Activated naive CD8-positive, alpha-beta T cell treated with anti-CD3 and anti-CD28 coated beads for 36 hours (primary cell): ENCODE data around the gene UTS2. TPM values are rescaled to one million over a fixed set of nuclear protein-coding genes. Genes with fewer than 3 reads are reported as not detected.

Source experiments
- DNase-seq: peaks from one replicate; pipeline ENCODE4 v3.0.0; 2021
- H3K27ac Mint-ChIP-seq: one replicate; pipeline ENCODE4 v1.8.0; 2022; ENCODE audit warnings: mild to moderate bottlenecking, moderate library complexity, mixed read lengths
- H3K27me3 Mint-ChIP-seq: one replicate; pipeline ENCODE4 v1.8.0; 2022; ENCODE audit warnings: mild to moderate bottlenecking, mixed read lengths
- H3K36me3 Mint-ChIP-seq: one replicate; pipeline ENCODE4 v1.8.0; 2021; ENCODE audit warnings: mild to moderate bottlenecking, mixed read lengths
- H3K4me1 Mint-ChIP-seq: one replicate; pipeline ENCODE4 v1.8.0; 2021; ENCODE audit warnings: mixed read lengths
- H3K4me3 Mint-ChIP-seq: one replicate; pipeline ENCODE4 v1.8.0; 2022; ENCODE audit warnings: mild to moderate bottlenecking, moderate library complexity, mixed read lengths
- H3K9me3 Mint-ChIP-seq: one replicate; pipeline ENCODE4 v1.8.0; 2022; ENCODE audit warnings: mixed read lengths
- total RNA-seq, 2 experiments: library from RNA; stranded (reverse); gene quantifications; one replicate each; pipeline ENCODE4 v1.2.3, GENCODE V29; 2021

The UTS2 gene, protein sequence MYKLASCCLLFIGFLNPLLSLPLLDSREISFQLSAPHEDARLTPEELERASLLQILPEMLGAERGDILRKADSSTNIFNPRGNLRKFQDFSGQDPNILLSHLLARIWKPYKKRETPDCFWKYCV
- under 1 TPM; 0.19 to 0.74 TPM for total RNA-seq

DNA sequence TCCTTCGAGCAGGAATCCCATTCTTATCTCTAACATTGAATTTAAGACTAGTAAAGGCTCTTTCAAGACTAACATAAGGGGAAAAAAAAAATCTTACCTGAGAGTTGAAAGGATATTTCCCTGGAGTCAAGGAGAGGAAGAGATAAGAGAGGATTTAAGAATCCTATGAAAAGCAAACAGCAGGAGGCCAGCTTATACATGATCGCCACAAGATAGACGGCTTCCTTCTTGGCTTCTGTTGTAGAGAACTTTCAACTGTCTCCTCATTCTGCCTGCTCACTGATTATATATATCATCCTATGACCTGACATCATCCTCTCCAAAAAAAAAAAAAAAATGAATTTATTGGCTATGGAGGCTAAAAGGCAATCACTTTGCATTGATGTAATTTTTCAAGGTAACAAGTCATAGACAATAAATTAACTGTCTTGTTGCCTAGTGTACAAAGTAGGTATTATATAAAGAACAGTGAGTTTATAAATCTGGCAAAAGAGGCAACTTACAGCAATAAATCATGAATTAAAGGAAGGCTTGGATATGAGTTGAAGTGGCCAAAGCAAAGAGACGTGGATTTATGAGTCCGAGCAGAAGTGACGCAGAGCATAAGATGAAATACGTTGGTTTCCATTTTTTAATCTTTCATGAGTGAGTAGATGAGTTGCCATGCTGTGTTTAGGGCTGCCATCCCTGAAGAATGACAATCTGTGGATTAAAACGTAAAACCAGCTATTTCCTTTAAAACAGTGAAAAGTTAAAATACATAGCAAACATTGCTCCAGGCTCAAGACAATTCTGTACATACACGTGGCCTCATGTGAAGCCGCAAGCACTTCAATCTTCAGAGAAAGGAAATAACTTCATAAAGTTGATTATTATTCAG, at the start of gene UTS2:
TSS of gene UTS2 (minus strand) at position 262 of the 880 bp plus-strand sequence. CDS start at position 200, 62 bp downstream.
- Mint-ChIP-seq H3K36me3 (no peaks in the 10 kb centered on the region), H3K9me3 (no peaks in the 10 kb centered on the region), H3K27me3 (peaks cover 9% of the 10 kb centered on the region), H3K4me1 (no peaks in the 10 kb centered on the region), H3K4me3 (no peak within 1 kb of the TSS), H3K27ac (no peak within 1 kb of the TSS)
- DNase-seq = no peak

DNA sequence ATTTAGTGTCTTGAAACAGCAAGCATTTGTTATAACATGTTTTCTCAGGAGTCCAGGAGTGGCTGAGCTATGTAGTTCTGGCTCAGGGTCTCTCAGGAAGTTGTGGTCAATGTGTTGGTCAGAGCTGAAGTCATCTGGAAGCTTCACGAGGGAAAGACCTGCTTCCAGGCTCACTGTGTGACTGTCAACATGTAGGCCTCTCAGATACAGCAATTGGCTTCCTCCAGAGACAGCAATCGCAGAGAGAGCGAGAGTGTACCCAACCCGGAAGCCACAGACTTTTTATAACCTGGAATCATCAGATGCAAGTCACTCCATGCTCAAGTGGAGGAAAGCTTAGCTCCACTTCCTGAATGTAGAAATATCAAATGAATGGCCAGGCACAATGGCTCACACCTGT, 46.9 kb upstream of the UTS2 start:
- Mint-ChIP-seq H3K9me3 (no peaks in the 10 kb centered on the region), H3K27ac (no peak overlapping the region), H3K27me3 (no peaks in the 10 kb centered on the region), H3K4me3 (no peak overlapping the region), H3K36me3 (no peaks in the 10 kb centered on the region), H3K4me1 (peaks cover 14% of the 10 kb centered on the region)
- no peak for DNase-seq

DNA sequence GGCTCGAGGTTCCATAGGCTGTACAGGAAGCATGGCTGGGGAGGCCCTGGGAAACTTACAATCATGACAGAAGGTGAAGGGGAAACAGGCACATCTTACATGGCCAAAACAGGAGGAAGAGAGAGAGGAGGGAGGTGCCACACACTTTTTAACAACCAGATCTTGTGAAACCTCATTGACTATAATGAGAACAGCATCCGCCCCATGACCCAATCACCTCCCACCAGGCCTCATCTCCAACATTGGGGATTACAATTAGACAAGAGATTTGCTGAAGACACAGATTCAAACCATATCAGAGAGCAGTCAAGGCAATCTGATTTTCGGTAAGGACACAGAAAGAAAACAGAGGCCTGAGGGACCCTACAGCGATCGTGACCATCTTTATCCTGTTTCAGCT, 46.1 kb upstream of the UTS2 start:
- DNase-seq = no peak
- Mint-ChIP-seq H3K4me3 (no peak overlapping the region), H3K4me1 (peaks cover 14% of the 10 kb centered on the region), H3K36me3 (no peaks in the 10 kb centered on the region), H3K27ac (no peak overlapping the region), H3K9me3 (no peaks in the 10 kb centered on the region), H3K27me3 (no peaks in the 10 kb centered on the region)

DNA sequence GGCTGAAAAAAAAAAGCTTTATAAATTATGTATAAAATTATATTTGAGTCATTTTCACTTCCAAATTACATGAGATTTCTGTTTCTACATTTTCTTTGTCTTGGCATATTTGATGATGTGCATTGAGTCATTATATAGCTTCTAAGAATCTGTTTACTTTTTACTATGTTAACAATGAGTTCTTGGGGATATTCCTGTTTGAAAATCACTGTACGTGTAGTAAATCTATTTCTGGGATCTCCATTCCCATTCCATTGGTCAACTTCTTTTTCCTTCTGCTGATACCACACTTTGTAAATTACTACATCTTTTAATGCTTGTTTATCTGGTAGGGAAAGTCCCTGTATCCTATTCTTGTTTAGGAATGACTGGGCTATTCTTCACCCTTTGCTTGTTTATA, 44.1 kb upstream of the UTS2 start:
- no peak overlapping the region for H3K27ac Mint-ChIP-seq
- no peak overlapping the region for H3K4me3 Mint-ChIP-seq
- DNase-seq = no peak
- no peaks in the 10 kb centered on the region for H3K9me3 Mint-ChIP-seq
- H3K36me3 Mint-ChIP-seq = no peaks in the 10 kb centered on the region
- peaks cover 6% of the 10 kb centered on the region for H3K4me1 Mint-ChIP-seq
- H3K27me3 Mint-ChIP-seq = no peaks in the 10 kb centered on the region

DNA sequence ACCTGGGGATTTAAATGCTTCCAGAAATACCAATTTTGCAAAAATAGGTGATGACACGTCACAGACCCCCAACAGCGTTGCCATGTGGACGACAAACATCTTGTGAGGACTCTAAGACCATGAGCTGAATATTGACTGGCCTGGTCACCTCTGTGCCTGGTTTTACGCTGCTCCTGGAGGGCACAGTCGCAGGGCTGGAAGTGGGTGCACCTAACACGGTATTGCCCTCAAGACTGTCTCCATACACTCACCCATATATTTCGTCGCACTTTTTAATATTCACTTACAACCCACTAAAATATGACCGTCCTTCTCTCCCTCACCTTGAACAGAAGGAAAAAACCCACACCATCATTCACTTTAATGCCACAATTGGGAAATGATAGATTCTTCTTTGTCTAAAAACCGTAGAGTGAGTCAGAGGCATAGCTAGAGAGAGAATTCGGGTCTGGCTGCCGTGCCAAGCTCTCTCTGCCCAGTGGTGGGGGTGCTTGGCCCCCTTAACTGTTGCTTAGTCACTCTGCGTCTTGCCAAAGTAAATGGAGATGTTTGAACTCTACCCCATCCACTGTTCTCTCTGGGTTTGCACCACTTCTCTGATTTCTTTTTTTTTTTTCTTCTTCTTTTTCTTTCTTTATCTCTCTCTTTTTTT, 40.8 kb upstream of the UTS2 start:
- Mint-ChIP-seq H3K4me3 (no peak overlapping the region), H3K9me3 (no peaks in the 10 kb centered on the region)
- no peak for DNase-seq

DNA sequence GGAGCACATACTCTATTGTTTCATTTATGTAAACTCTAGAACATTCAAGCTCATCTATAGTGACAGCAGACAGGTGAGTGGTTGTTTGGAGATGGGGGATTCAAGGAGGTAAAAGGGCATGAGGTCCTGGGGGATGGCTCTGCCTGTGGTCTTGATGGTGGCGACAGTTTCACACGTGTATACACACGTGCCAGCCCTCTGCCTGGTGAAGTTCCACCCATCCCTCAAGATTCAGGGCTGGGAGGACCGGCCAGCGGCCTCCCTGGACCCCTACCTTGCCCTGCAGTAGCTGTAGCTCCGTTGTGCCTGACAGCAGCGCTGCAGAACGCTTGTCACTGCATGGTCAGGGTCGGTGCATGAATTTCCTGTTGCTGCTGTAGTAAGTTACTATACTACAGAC, 38.9 kb upstream of the UTS2 start:
- H3K4me3 Mint-ChIP-seq = no peak overlapping the region
- no peak for DNase-seq
- H3K9me3 Mint-ChIP-seq = no peaks in the 10 kb centered on the region
- peaks cover 12% of the 10 kb centered on the region for H3K27me3 Mint-ChIP-seq
- H3K36me3 Mint-ChIP-seq = no peaks in the 10 kb centered on the region
- H3K4me1 Mint-ChIP-seq = peaks cover 1% of the 10 kb centered on the region
- H3K27ac Mint-ChIP-seq = no peak overlapping the region

More for the DNA sequence above, 40.8 kb upstream of the UTS2 start:
- Mint-ChIP-seq H3K27ac (no peak overlapping the region), H3K27me3 (peaks cover 3% of the 10 kb centered on the region), H3K4me1 (no peaks in the 10 kb centered on the region), H3K36me3 (no peaks in the 10 kb centered on the region)

DNA sequence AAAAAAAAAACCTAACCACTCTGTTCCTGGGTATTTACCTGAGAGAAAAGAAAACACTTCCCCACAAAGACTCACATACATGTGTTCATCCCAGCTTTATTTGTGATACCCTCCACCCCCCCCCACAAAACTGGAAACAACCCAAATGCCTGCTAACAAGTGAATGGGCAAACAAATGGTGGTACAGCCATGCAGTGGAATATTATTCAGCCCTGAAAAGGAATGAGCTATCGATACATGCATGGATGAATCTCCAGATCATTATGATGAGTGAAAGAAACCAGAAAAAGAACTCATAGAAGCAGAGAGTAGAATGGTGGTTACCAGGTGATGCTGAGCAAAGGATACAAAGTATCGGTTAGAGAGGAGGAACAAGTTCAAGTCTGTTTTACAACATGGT, 38.0 kb upstream of the UTS2 start:
- Mint-ChIP-seq H3K27ac (no peak overlapping the region), H3K27me3 (peaks cover 18% of the 10 kb centered on the region), H3K9me3 (no peaks in the 10 kb centered on the region), H3K4me3 (no peak overlapping the region), H3K36me3 (no peaks in the 10 kb centered on the region), H3K4me1 (peaks cover 1% of the 10 kb centered on the region)
- DNase-seq = no peak

DNA sequence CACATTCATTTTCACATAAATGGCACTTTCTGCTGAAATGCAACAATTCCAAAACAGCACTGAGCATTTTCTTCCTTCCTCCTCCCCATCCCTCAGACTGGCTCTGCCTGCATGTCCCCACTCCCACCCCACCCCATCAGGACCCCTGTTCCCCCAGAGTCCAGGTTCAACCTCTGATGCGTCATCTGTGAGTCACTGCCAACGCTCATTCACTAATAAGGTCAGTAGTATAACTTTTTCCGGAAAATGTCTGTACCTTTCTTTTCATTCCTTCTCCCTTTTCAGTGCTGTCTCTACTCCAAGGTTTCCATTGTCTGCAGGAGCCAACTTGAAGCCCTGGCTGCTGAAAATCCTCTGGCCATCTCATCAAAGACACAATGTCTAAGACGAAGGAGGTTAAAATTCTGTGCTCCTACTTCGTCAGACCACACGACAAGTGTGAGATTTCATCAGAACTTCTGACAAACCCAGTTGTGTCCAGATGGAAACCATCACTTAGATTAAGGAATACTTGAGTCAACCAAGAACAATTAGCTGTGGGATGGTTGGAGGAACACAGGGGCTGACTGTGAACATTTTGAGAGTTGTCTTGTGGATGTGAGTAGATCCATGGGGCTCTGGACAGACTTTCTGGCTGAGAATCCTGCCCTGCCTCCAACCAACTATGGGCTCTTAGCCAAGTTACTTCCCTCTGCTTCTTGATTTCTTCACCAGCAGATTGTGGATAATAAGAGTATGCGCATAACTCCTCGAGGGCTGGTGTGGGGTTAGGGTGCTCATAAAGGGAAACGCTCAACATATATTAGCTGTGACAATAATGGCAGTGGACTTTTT, 35.6 kb upstream of the UTS2 start:
- no peak overlapping the region for H3K27ac Mint-ChIP-seq

DNA sequence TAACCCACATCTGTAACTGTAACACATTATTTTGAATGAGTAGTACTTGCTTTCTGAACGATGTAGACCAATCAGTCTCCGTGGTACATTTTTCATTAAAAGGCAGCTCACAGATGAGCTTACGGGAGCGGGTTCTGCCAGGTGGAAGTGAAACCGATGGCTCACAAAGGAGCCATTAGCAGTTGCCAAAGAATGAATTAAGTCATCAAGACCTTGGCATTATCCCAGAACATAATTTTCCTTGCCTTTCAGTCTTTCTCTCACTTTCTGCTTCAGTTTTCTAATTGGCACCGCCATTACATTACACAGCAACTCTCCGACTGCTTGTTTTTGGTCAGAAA, 33.5 kb upstream of the UTS2 start:
- Mint-ChIP-seq H3K27me3 (peaks cover 32% of the 10 kb centered on the region), H3K4me3 (no peak overlapping the region), H3K36me3 (no peaks in the 10 kb centered on the region), H3K27ac (no peak overlapping the region), H3K9me3 (peaks cover 2% of the 10 kb centered on the region), H3K4me1 (peaks cover 1% of the 10 kb centered on the region)
- no peak for DNase-seq

More for the DNA sequence above, 35.6 kb upstream of the UTS2 start:
- Mint-ChIP-seq H3K36me3 (no peaks in the 10 kb centered on the region), H3K9me3 (peaks cover 2% of the 10 kb centered on the region), H3K4me1 (peaks cover 1% of the 10 kb centered on the region), H3K4me3 (no peak overlapping the region), H3K27me3 (peaks cover 32% of the 10 kb centered on the region)
- no peak for DNase-seq

DNA sequence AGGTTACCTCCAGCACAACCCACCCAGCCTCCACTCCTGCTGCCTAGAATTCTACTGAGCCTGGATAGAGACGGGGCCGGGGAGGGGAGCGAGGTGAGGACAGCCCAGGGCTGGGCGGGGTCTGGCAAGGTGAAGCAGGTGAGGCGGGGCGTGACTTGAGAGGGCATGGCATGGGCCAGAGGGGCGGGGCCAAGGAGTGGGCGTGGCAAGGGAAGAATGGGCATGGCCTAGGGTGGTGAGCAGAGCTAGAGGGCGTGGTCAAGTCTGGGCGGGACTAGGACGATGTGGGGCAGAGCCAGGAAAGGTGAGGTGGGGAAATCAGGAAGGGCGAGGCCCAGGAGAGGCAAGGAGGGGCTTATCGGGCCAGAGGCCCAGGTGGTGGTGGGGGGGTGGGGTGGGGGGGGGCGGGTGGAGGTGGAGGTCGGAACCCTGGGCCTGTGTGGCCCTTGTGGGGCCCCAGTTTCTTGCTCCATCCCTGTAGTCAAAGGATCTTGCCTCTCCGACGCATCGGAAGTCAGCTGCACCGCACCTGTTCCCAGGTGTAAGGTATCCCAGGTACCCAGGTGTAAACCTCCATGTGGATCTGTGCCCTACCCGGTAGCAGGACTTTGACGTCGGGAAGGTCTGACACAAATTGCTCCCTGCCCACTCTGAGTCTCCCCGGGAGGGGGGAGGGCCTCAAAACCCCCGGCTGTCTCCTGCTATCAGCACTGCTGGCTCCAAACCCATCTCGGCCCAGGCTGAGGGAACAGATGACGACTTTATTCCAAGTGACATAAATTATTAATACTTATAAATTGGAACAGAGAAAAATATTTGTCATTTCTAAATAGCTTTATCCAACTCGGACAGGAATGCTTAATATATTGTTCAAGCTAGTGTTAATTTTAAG, 32.9 kb upstream of the UTS2 start:
- Mint-ChIP-seq H3K36me3 (no peaks in the 10 kb centered on the region), H3K9me3 (peaks cover 2% of the 10 kb centered on the region), H3K27me3 (peaks cover 32% of the 10 kb centered on the region), H3K4me3 (no peak overlapping the region), H3K4me1 (peaks cover 1% of the 10 kb centered on the region), H3K27ac (no peak overlapping the region)
- DNase-seq = peak; percentile 40

DNA sequence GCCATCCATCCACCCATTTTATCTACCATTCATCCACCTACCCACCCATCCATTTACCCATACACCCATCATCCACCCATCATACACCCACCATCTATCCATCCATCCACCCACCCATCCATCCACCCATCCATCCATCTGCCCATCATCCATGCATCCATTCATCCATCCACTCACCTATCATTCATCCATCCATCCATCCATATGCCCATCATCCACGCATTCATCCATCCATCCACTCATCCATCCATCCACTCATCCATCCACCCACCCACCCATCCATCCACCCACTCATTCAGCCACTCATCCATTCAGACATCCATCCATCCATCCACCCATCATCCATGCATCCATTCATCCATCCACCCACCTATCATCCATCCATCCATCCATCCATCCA, 31.9 kb upstream of the UTS2 start:
- peaks cover 1% of the 10 kb centered on the region for H3K4me1 Mint-ChIP-seq
- H3K9me3 Mint-ChIP-seq = peaks cover 2% of the 10 kb centered on the region
- H3K27ac Mint-ChIP-seq = no peak overlapping the region
- no peak for DNase-seq
- peaks cover 32% of the 10 kb centered on the region for H3K27me3 Mint-ChIP-seq
- H3K36me3 Mint-ChIP-seq = no peaks in the 10 kb centered on the region
- H3K4me3 Mint-ChIP-seq = no peak overlapping the region

DNA sequence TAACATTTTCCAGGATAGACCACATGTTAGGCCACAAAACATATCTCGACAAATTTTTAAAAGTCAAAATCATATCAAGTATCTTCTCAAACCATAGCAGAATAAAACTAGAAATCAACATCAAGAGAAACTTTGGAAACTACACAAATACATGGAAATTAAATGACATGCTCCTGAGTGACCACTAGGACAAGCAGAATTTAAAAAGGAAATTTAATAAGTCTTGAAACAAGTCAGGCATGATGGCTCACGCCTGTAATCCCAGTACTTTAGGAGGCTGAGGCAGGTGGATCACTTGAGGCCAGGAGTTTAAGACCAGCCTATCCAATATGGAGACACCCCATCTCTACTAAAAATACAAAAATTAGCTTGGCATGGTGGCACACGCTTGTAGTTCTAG, 26.4 kb upstream of the UTS2 start:
- Mint-ChIP-seq H3K36me3 (peaks cover 7% of the 10 kb centered on the region), H3K9me3 (peaks cover 10% of the 10 kb centered on the region), H3K27ac (no peak overlapping the region), H3K4me1 (peaks cover 8% of the 10 kb centered on the region), H3K27me3 (peaks cover 9% of the 10 kb centered on the region), H3K4me3 (no peak overlapping the region)
- DNase-seq = no peak

DNA sequence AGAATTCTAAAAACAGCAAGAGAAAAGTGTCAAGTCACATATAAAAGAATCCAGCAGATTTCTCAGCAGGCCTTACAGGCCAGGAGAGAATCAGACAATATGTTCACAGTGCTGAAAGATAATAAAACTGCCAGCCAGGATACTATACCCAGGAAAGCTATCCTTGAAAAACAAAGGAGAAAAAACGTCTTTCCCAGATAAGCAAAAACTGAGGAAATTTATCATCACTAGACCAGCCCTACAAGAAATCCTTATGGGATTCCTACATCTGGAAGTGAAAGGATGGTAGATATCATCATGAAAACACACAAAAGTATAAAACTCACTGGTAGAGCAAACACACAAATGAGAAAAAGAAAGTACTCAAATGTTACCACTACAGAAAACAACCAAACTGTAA, 25.2 kb upstream of the UTS2 start:
- peaks cover 10% of the 10 kb centered on the region for H3K9me3 Mint-ChIP-seq
- no peak for DNase-seq
- no peak overlapping the region for H3K4me3 Mint-ChIP-seq
- peaks cover 9% of the 10 kb centered on the region for H3K27me3 Mint-ChIP-seq
- peaks cover 8% of the 10 kb centered on the region for H3K4me1 Mint-ChIP-seq
- H3K36me3 Mint-ChIP-seq = peaks cover 7% of the 10 kb centered on the region
- no peak overlapping the region for H3K27ac Mint-ChIP-seq
